HepG2 (cell line): ENCODE data around the gene BHMT. TPM values are rescaled to one million over a fixed set of nuclear protein-coding genes. Genes with fewer than 3 reads are reported as not detected.
A peak's percentile ranks its signal among the peaks of the same experiment; 100 is the strongest.

Experiments used
- ARHGAP35 ChIP-seq: sonication (generic); formaldehyde crosslinking; IDR thresholded peaks from 2 replicates; pipeline ENCODE4 v1.9.0; 2022; ENCODE audit warnings: mild to moderate bottlenecking, inconsistent platforms, moderate library complexity, missing genetic modification reagents, borderline replicate concordance
- BCL6 ChIP-seq: IDR thresholded peaks from 2 replicates; pipeline ENCODE4 v1.6.1; 2016; ENCODE audit warnings: missing genetic modification reagents, missing compliant biosample characterization
- CREM ChIP-seq, 2 experiments: sonication (generic) in 1 of 2; formaldehyde crosslinking in 1 of 2; IDR thresholded peaks; 2 replicates each; pipeline versions ENCODE4 v1.4.0 to v1.6.1; 2016 to 2020; ENCODE audit warnings: antibody characterized with exemption in 1 of 2, mild to moderate bottlenecking in 1 of 2, missing genetic modification reagents in 1 of 2
- HDAC2 ChIP-seq: sonication (generic); formaldehyde crosslinking; IDR thresholded peaks from 2 replicates; pipeline ENCODE4 v1.4.0; 2020; ENCODE audit warnings: missing genetic modification reagents
- JUND ChIP-seq: sonication (generic); formaldehyde crosslinking; IDR thresholded peaks from 2 replicates; pipeline ENCODE4 v1.8.0; 2022; ENCODE audit warnings: mild to moderate bottlenecking, missing genetic modification reagents
- MIER2 ChIP-seq: IDR thresholded peaks from 2 replicates; pipeline ENCODE4 v1.6.1; 2016; ENCODE audit warnings: missing biosample characterization, missing genetic modification reagents
- MYNN ChIP-seq: sonication (generic); formaldehyde crosslinking; IDR thresholded peaks from 2 replicates; pipeline ENCODE4 v1.4.0; 2020; ENCODE audit warnings: mild to moderate bottlenecking, low read depth, missing genetic modification reagents
- NR2F6 ChIP-seq, 2 experiments: IDR thresholded peaks; 2 replicates each; pipeline ENCODE4 v1.6.1; 2016; ENCODE audit warnings: antibody characterized with exemption in 1 of 2, mild to moderate bottlenecking in 1 of 2
- SIX4 ChIP-seq: sonication (generic); formaldehyde crosslinking; IDR thresholded peaks from 2 replicates; pipeline ENCODE4 v1.4.0; 2020; ENCODE audit warnings: missing genetic modification reagents
- SUZ12 ChIP-seq: fragments of 150-350 bp; IDR thresholded peaks from 2 replicates; pipeline ENCODE4 v1.6.1; 2014; ENCODE audit warnings: low read depth, low read length
- TBL1XR1 ChIP-seq: fragments of 150-350 bp; IDR thresholded peaks from 2 replicates; pipeline ENCODE4 v1.6.1; 2014; ENCODE audit warnings: borderline replicate concordance, low read length; ENCODE audit not compliant: partially characterized antibody
- ZNF24 ChIP-seq: fragments of 450-650 bp; IDR thresholded peaks from 2 replicates; pipeline ENCODE4 v1.6.1; 2017; ENCODE audit warnings: antibody characterized with exemption, mild to moderate bottlenecking
- ZNF33B ChIP-seq: sonication (generic); formaldehyde crosslinking; IDR thresholded peaks from 2 replicates; pipeline ENCODE4 v1.5.1; 2020; ENCODE audit warnings: mild to moderate bottlenecking, missing genetic modification reagents
- polyA plus RNA-seq, 8 experiments: library from polyadenylated mRNA; depleted of rRNA in 3 of 8; stranded (reverse) in 7 of 8; unstranded in 1 of 8; fragments of >200 nt; fragmentation: Illumina TruSeq in 4 of 8; extraction: Trizol in 4 of 8; gene quantifications; 2 replicates each; pipeline versions ENCODE4 v1.2.1 to v1.2.3, GENCODE V29; 2011 to 2016; ENCODE audit warnings: low read depth in 4 of 8, missing spikeins in 1 of 8, mixed read lengths in 1 of 8; ENCODE audit not compliant: insufficient read depth in 1 of 8
- total RNA-seq, 5 experiments: library from RNA; depleted of rRNA; stranded (reverse); fragments of >200 nt; fragmentation: Illumina TruSeq; extraction: Trizol; gene quantifications; 2 replicates each; pipeline ENCODE4 v1.2.3, GENCODE V29; 2016; ENCODE audit warnings: low read depth in 1 of 5
- TF ChIP-seq, protein P1 (sequence below), 2 experiments: sonication (generic) in 1 of 2; formaldehyde crosslinking in 1 of 2; IDR thresholded peaks; 2 replicates each; pipeline versions ENCODE4 v1.5.1 to v1.6.1; 2011 to 2020; ENCODE audit warnings: borderline replicate concordance in 1 of 2, low read depth in 1 of 2, low read length in 1 of 2, mild to moderate bottlenecking in 1 of 2, missing genetic modification reagents in 1 of 2, moderate library complexity in 1 of 2
- TF ChIP-seq, protein P2 (sequence below): IDR thresholded peaks from 2 replicates; pipeline ENCODE4 v1.6.1; 2016; ENCODE audit warnings: mild to moderate bottlenecking
- TF ChIP-seq, protein P3 (sequence below): sonication (generic); formaldehyde crosslinking; IDR thresholded peaks from 2 replicates; pipeline ENCODE4 v1.5.0; 2020; ENCODE audit warnings: missing genetic modification reagents
- TF ChIP-seq, protein P4 (sequence below): sonication (generic); formaldehyde crosslinking; IDR thresholded peaks from 2 replicates; pipeline ENCODE4 v1.4.0; 2020; ENCODE audit warnings: missing genetic modification reagents, borderline replicate concordance
- TF ChIP-seq, protein P5 (sequence below): sonication (generic); formaldehyde crosslinking; IDR thresholded peaks from 2 replicates; pipeline ENCODE4 v1.5.1; 2020; ENCODE audit warnings: missing genetic modification reagents, mild to moderate bottlenecking, borderline replicate concordance
- TF ChIP-seq, protein P6 (sequence below): sonication (generic); formaldehyde crosslinking; IDR thresholded peaks from 2 replicates; pipeline ENCODE4 v1.8.1; 2023; ENCODE audit warnings: mild to moderate bottlenecking, inconsistent platforms, moderate library complexity, missing genetic modification reagents, borderline replicate concordance
- TF ChIP-seq, protein P7 (sequence below): IDR thresholded peaks from 2 replicates; pipeline ENCODE4 v1.6.1; 2016

Gene BHMT
- total and polyA plus RNA-seq, 2 of the 13 experiments (the other 11 are each of a cell fraction or from before 2014, with no cell fraction given) = 0.40 to 6.4 TPM

DNA sequence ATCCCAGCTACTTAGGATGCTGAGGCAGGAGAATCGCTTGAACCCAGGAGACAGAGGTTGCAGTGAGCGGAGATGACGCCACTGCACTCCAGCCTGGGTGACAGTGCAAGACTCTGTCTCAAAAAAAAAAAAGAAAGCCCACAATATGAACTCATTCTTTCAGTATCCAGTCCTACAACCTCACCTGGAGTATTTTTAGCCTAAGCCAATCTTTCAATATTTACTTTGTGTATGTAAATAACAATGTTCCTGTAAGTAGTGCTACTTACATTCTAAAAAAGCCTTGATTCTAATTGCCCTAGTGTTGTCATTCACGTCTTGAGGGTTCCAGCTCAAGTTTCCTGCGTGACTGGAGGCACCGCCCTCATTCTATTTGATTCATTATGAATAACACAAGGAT, 62.0 kb downstream of the BHMT start (continued):
- TF ChIP-seq, protein P1, sequence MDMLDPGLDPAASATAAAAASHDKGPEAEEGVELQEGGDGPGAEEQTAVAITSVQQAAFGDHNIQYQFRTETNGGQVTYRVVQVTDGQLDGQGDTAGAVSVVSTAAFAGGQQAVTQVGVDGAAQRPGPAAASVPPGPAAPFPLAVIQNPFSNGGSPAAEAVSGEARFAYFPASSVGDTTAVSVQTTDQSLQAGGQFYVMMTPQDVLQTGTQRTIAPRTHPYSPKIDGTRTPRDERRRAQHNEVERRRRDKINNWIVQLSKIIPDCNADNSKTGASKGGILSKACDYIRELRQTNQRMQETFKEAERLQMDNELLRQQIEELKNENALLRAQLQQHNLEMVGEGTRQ (IDR thresholded peaks at IDR 0.05; ENCODE audit: low read depth, low read length) = no peak
- TF ChIP-seq, protein P1 (CRISPR knock-in tag; IDR thresholded peaks at IDR 0.05; ENCODE audit: borderline replicate concordance) = no peak
- TF ChIP-seq ARHGAP35 (no peak), ZNF33B (CRISPR knock-in tag) (no peak), HDAC2 (CRISPR knock-in tag) (peak; percentile 16; the same call in 1 of the 2 replicates), TBL1XR1 (no peak), MIER2 (CRISPR knock-in tag) (no peak), MYNN (CRISPR knock-in tag) (no peak), ZNF24 (no peak), CREM (IDR thresholded peaks at IDR 0.05) (peak; percentile 58; the same call in 1 of the 2 replicates), CREM (CRISPR knock-in tag; IDR thresholded peaks at IDR 0.05) (no peak), SIX4 (peak; percentile 52; the same call in 1 of the 2 replicates), NR2F6 (IDR thresholded peaks at IDR 0.05) (0 out of 2 replicates have a peak, but pooled peaks have one; percentile 12), NR2F6 (CRISPR knock-in tag; IDR thresholded peaks at IDR 0.05) (no peak), JUND (CRISPR knock-in tag) (no peak), BCL6 (CRISPR knock-in tag) (peak; percentile 52), SUZ12 (no peak)
- TF ChIP-seq, protein P2, sequence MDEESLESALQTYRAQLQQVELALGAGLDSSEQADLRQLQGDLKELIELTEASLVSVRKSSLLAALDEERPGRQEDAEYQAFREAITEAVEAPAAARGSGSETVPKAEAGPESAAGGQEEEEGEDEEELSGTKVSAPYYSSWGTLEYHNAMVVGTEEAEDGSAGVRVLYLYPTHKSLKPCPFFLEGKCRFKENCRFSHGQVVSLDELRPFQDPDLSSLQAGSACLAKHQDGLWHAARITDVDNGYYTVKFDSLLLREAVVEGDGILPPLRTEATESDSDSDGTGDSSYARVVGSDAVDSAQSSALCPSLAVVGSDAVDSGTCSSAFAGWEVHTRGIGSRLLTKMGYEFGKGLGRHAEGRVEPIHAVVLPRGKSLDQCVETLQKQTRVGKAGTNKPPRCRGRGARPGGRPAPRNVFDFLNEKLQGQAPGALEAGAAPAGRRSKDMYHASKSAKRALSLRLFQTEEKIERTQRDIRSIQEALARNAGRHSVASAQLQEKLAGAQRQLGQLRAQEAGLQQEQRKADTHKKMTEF (CRISPR knock-in tag) = peak; percentile 37; the same call in 1 of the 2 replicates
- TF ChIP-seq, protein P3, sequence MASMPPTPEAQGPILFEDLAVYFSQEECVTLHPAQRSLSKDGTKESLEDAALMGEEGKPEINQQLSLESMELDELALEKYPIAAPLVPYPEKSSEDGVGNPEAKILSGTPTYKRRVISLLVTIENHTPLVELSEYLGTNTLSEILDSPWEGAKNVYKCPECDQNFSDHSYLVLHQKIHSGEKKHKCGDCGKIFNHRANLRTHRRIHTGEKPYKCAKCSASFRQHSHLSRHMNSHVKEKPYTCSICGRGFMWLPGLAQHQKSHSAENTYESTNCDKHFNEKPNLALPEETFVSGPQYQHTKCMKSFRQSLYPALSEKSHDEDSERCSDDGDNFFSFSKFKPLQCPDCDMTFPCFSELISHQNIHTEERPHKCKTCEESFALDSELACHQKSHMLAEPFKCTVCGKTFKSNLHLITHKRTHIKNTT (CRISPR knock-in tag) = no peak
- TF ChIP-seq, protein P4, sequence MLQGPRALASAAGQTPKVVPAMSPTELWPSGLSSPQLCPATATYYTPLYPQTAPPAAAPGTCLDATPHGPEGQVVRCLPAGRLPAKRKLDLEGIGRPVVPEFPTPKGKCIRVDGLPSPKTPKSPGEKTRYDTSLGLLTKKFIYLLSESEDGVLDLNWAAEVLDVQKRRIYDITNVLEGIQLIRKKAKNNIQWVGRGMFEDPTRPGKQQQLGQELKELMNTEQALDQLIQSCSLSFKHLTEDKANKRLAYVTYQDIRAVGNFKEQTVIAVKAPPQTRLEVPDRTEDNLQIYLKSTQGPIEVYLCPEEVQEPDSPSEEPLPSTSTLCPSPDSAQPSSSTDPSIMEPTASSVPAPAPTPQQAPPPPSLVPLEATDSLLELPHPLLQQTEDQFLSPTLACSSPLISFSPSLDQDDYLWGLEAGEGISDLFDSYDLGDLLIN (CRISPR knock-in tag) = no peak
- TF ChIP-seq, protein P5, sequence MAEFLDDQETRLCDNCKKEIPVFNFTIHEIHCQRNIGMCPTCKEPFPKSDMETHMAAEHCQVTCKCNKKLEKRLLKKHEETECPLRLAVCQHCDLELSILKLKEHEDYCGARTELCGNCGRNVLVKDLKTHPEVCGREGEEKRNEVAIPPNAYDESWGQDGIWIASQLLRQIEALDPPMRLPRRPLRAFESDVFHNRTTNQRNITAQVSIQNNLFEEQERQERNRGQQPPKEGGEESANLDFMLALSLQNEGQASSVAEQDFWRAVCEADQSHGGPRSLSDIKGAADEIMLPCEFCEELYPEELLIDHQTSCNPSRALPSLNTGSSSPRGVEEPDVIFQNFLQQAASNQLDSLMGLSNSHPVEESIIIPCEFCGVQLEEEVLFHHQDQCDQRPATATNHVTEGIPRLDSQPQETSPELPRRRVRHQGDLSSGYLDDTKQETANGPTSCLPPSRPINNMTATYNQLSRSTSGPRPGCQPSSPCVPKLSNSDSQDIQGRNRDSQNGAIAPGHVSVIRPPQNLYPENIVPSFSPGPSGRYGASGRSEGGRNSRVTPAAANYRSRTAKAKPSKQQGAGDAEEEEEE (CRISPR knock-in tag) = no peak
- TF ChIP-seq, protein P6, sequence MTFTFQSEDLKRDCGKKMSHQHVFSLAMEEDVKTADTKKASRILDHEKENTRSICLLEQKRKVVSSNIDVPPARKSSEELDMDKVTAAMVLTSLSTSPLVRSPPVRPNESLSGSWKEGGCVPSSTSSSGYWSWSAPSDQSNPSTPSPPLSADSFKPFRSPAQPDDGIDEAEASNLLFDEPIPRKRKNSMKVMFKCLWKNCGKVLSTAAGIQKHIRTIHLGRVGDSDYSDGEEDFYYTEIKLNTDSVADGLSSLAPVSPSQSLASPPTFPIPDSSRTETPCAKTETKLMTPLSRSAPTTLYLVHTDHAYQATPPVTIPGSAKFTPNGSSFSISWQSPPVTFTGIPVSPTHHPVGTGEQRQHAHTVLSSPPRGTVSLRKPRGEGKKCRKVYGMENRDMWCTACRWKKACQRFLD (CRISPR knock-in tag) = no peak
- TF ChIP-seq, protein P7, sequence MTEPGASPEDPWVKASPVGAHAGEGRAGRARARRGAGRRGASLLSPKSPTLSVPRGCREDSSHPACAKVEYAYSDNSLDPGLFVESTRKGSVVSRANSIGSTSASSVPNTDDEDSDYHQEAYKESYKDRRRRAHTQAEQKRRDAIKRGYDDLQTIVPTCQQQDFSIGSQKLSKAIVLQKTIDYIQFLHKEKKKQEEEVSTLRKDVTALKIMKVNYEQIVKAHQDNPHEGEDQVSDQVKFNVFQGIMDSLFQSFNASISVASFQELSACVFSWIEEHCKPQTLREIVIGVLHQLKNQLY (CRISPR knock-in tag) = no peak
